GM18858 (cell line): ENCODE data around the gene KCNG2.

Experiments used
- ATAC-seq: cut with Tn5 transposase; IDR thresholded peaks from one replicate; pipeline ENCODE4 v1.9.1; 2021; ENCODE audit not compliant: unreplicated experiment

Gene KCNG2

GRCh38 chr18:79784965-79785770 is 12.6 kb upstream of the KCNG2 start:
- ATAC-seq = no peak

DNA sequence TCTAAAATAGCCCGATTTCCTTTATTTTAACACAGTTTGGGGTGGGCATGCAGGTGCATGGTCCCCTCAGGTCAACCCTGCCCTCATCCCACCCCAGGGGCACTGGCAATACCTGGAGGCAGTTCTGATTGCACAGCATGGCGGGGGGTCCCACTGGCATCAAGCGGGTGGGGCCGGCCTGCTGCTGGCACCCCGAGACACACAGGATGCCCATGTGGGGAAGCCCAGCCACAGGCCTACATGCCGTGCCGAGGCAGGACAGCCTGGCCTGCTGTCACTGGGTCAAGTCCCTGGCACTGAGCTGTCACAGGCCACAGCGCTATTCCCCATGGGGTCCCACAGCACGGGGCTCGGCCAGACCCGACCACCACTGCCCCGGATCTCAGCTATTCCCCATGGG is 11.9 kb upstream of the KCNG2 start:
- ATAC-seq = no peak

DNA sequence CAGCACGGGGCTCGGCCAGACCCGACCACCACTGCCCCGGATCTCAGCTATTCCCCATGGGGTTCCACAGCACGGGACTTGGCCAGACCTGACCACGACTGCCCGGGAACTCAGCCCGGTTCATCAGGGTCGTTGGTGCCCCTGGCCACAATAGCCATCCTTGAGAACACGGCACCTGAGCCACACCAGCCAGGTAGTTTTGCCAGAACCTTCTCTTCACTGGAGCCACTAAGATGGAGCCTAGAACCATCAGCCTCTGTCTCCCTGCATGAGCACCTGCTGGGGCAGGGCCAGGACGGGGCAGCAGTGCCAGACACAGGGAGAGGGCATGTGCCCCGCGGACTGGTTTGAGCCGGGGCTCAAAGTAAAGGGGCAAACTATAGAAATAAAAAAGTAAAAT is 11.4 kb upstream of the KCNG2 start:
- no peak for ATAC-seq

GRCh38 chr18:79786786-79787526 is 10.8 kb upstream of the KCNG2 start:
- ATAC-seq = no peak

GRCh38 chr18:79787527-79787864 is 10.2 kb upstream of the KCNG2 start:
- ATAC-seq = no peak

DNA sequence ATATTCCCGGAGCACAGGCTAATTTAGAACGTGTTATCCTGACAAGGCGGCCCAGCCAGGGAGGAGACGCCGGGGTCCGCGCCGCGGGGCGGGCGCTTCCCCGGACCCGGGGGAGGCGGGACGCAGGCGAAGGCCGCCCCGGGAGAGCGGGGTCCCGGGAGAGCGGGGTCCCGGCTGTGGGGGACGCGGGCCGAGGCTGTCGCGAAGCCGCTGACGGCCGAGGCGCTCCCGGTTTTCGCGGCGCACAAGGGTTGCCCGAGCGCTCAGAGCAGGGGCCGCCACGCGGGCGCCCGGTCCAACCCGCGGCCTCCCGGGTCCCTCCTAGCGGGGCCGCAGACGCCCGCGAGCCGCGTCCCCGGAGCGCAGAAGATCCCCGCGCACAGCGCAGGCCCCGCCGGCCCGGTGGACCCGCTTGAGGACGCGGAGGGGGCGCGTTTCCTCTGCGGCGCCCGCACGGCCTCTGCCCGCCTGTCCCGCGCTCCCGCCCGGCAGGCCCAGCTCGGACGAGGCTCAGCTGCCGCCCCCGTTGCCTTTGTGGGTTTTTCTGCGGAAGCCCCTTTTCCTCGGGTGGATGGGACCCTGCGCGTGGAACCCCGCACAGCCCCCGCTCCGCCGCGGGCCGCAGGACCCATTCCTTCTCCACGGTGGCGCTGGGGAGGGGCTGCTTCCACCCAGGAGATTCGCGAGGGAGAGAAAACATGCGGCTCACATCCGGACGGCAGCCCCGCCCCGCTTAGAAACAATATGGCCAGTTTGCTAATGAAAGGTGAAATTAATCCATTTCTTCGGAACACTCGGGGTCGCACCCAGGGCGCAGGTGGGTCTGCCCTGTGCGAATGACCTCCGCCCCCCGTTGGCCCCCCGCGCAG is 9.6 kb upstream of the KCNG2 start:
- no peak for ATAC-seq

DNA sequence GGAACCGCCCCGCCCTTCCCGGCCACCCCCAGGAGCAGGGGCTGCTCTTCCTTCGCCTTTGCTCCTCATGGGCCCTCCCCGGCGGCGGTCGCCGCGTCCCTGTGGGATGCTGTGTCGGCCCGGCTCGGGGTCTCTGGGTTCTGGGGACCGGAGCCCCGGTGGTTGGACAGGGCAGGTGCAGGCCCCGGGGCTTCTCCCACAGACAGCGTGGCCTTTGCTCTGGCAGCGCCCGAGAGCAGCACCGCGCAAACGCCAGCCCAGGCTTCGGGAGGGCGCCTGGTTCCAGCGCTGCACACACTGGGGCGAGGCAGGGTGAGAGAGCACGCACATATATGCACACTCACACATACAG is 9.0 kb upstream of the KCNG2 start:
- no peak for ATAC-seq

- ATAC-seq = no peak
Observed at GRCh38 chr18:79789091-79789891, 8.4 kb upstream of the KCNG2 start.

DNA sequence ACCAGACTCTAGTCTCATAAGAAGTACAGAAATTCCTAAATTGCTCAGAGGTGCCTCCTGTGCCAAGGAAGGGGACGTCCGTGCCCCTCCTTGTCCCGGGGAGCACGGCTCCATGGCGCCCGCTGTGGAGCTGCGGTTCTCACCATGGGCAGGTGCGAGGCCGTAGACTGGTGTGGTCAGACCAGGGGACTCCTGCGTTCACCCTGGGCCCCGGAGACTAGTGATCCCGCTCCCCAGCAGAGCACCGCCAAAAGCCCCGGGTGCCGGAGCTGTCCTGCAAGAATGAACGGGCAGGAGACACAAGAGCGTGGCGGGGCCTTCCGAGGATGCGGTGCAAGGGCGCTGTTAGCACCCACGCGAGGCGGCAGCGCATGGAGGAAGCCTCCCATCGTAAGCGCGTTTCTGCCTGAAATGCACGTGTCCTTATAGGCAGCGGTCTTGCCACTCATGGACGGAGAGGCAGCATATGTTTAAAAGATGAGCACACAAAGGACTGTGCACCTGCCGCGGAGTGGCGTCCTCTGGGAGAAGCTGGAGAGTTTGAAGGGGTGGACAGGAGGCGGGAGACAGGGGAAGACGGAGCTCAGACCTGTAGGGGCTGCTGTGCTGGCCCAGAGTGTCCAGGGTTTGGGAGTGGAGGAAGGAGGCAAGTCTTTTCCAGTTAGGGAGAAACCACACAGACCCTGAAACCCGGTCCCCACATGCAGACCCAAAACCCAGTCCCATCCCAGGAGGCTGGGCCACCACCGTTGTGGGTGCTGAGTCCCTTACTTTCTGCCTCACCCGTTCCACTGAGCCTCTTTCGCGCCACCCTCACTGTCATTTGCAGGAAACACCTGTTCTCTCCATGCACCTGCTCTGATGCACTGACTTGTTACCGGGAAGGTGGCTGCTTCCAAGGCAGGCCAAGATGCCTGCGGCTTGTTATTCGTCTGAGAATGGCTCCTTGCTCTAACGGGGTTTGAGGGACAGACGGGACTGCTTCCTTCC is 7.5 kb upstream of the KCNG2 start:
- ATAC-seq = no peak

- no peak for ATAC-seq
Observed at GRCh38 chr18:79790996-79791972, 6.5 kb upstream of the KCNG2 start.

DNA sequence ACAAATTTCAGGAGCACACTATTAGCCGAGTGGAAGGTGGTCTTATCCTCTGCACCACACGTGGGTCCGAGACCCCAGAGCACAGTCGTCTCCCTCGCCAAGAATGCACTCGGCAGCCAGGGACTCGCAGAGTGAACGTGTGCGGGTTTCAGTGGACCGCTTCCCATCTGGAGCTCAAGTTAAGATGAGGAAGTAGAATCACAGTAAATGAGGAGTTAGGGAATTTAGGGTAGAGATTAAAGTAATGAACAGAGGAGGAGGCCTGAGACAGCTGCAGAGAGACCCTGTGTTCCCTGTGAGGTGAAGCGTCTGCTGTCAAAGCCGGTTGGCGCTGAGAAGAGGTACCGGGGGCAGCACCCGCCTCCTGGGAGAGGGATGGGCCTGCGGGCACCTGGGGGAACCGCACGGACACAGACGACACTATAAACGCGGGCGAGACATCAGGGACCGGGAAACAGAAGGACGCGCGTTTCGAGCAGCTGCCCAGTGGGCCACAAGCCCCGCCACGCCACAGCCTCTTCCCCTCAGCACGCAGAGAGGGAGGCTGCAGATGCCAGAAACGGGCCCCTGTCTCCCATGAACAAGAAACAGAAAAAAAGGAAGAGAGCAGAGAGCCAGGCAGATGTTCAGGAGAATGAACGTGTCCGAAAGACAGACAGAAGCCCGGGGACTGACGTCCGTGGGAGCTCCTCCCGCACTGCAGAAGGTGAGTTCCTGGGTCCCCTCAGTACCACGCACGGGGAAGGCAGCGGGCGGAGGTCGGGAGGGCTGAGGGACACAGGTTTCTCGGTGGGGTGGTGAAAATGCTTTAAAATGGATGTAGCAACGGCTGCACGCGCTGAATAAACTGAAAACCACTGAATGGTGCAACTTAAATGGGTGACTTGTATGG is 5.4 kb upstream of the KCNG2 start:
- no peak for ATAC-seq

GRCh38 chr18:79792988-79793355 is 4.8 kb upstream of the KCNG2 start:
- ATAC-seq = no peak

- no peak for ATAC-seq
Observed at GRCh38 chr18:79794846-79795245, 2.9 kb upstream of the KCNG2 start.

GRCh38 chr18:79795446-79795845 is 2.3 kb upstream of the KCNG2 start:
- ATAC-seq = no peak

DNA sequence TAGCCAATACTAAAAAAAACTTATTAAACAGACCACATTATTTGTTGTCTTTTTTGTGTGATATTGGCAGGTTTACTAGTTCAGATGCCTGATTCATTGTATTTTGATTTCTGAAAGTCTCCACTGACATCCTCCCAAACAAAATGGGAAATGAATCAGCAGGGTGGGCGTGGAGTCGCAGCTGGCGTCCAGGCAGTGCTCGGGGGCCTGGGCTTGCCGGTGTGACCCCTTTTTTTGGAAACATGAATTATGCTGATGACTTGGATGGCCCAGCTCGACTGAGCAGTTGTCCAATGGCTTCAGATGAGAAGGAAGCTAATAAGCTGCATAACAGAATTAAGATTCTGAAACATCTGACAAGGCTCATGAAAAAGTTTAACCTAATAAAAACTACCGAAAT is 1.7 kb upstream of the KCNG2 start:
- no peak for ATAC-seq

DNA sequence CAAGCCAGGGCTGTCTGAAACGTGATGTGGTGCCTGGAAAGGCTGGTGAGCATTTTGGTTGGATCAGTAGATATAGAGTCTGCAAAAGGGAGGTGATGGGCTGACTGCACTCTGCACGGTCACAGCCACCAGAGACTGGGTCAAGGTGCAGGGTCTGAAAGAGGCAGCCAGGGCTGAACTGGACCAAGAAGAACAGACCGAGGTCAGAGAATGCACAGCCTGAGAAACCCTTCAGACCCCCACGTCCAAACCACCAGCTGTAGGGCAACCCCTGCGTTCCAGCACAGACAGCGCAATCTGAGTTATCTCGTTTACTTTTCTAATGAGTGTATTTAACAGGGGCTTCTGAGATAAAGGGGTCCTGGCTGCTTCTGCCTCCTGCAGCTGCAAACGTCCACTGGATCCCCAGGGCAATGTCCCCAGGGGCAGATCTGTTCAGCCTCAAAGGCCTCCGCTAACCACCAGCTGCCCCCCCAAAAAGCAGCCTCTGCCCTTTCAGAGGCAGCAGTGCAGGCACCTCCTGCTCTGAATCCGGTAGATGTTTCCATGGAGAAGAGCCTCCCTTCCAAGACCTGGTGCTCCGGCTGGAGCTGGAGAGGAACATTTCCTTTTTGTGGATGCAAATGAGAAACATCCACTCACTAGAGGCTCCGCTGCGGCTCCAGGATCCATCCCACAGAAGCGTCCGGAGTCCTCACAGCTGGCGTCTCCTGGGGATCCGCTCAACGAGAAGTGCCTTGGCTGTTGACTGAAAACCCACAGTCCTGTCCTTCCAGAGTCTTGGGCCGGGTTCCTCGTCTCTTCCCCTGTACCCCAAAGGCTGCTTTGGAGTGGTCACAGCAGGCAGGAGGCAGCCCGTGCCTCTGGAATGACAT is 970 bp upstream of the KCNG2 start:
- ATAC-seq = no peak
